Subcutaneous abdominal adipose tissue (tissue), 5 donors: ENCODE results near the gene CCND2.

Source experiments
- H3K27ac ChIP-seq: one replicate; pipeline ENCODE4 v1.7.0; 2013; ENCODE audit warnings: low read depth, mild to moderate bottlenecking, inconsistent platforms, low read length, moderate library complexity
- H3K27me3 ChIP-seq, 5 donors: one replicate each; pipeline ENCODE4 v1.7.0; 2013; ENCODE audit warnings: low read length in 5 of 5, inconsistent platforms in 1 of 5; ENCODE audit not compliant: control insufficient read depth in 5 of 5, insufficient read depth in 4 of 5
- H3K36me3 ChIP-seq, 5 donors: one replicate each; pipeline ENCODE4 v1.7.0; 2013; ENCODE audit warnings: low read length in 5 of 5; ENCODE audit not compliant: control insufficient read depth in 5 of 5, insufficient read depth in 5 of 5
- H3K4me1 ChIP-seq, 5 donors: one replicate each; pipeline ENCODE4 v1.7.0; 2013; ENCODE audit warnings: low read length in 5 of 5, mild to moderate bottlenecking in 3 of 5, moderate library complexity in 1 of 5; ENCODE audit not compliant: control insufficient read depth in 5 of 5, insufficient read depth in 5 of 5
- H3K4me3 ChIP-seq, 5 donors: one replicate each; pipeline ENCODE4 v1.7.0; 2013; ENCODE audit warnings: low read length in 5 of 5, low read depth in 1 of 5
- H3K9ac ChIP-seq, 5 donors: one replicate each; pipeline ENCODE4 v1.7.0; 2013; ENCODE audit warnings: low read length in 5 of 5, mild to moderate bottlenecking in 4 of 5, moderate library complexity in 3 of 5
- H3K9me3 ChIP-seq, 5 donors: one replicate each; pipeline ENCODE4 v1.7.0; 2013; ENCODE audit warnings: low read length in 5 of 5; ENCODE audit not compliant: control insufficient read depth in 5 of 5
- donor health status: healthy.
- donor health status: healthy.
- donor health status: healthy.
- donor health status: healthy.
- donor health status: healthy.

The CCND2 gene

DNA sequence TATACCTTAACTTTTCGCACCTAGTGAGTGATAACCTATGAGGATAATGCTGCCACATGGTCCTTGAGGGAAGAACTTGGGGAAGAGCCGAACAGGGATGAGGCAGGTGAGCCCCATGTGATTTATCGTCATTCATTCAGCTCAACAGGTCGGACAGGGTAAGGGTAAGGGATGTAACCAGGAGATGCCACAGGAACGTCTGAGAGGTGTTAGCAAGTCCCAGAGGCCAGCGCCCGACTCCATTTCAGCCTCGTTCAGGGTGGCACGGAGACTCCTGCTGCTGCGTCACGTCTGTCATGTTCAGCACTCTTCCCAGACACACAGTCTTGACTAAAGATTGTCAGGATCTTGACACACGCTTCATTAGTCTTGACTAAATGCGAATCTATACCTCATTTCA is 24.1 kb downstream of the CCND2 start:
- H3K27me3 ChIP-seq: no peaks in the 10 kb centered on the region
- H3K36me3 ChIP-seq: peaks cover 11 to 55% (median 28%) of the 10 kb centered on the region in 5 donors

DNA sequence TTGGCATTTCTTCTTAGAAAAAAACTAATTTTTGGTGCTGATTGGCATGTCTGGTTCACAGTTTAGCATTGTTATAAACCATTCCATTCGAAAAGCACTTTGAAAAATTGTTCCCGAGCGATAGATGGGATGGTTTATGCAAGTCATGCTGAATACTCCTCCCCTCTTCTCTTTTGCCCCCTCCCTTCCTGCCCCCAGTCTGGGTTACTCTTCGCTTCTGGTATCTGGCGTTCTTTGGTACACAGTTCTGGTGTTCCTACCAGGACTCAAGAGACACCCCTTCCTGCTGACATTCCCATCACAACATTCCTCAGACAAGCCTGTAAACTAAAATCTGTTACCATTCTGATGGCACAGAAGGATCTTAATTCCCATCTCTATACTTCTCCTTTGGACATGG is 27.3 kb downstream of the CCND2 start:
- Histone ChIP-seq H3K36me3 (peaks cover 11 to 66% (median 29%) of the 10 kb centered on the region in 5 donors), H3K4me3 (no peak overlapping the region), H3K27me3 (no peaks in the 10 kb centered on the region), H3K27ac (no peak overlapping the region), H3K4me1 (no peaks in the 10 kb centered on the region), H3K9me3 (no peaks in the 10 kb centered on the region), H3K9ac (no peak overlapping the region)

More for the DNA sequence above, 24.1 kb downstream of the CCND2 start:
- Histone ChIP-seq H3K9ac (no peak overlapping the region), H3K4me1 (peaks cover 0 to 8% (median 0%) of the 10 kb centered on the region in 5 donors), H3K9me3 (no peaks in the 10 kb centered on the region), H3K27ac (no peak overlapping the region), H3K4me3 (no peak overlapping the region)

DNA sequence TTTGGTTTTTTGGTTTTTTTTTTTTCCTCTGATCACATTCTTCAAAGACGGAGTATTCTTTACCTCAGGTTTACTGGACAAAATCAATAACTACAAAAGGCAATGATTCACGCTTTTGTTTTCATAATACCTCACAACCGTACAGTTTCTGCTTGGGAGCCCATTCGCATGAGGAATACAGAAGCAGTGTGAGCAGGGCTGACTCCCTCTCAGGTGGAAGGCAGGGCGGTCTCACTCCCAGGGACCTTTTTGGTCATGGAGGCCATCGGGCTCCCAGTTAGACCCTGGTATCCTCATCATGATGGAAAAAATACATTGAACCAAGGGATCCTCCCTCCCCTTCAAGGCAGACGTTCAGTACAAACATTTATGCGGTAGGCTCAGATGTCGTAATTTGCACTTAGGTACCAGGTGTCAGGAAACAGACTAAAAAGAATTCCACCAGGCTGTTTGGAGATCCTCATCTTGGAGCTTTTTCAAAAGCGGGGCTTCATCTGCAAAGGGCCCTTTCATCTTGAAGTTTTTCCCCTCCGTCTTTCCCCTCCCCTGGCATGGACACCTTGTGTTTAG is 28.5 kb downstream of the CCND2 start:
- Histone ChIP-seq H3K4me3 (no peak overlapping the region), H3K9me3 (no peaks in the 10 kb centered on the region), H3K27ac (no peak overlapping the region), H3K4me1 (peaks cover 0 to 6% (median under 1%) of the 10 kb centered on the region in 5 donors), H3K36me3 (peaks cover 11 to 57% (median 29%) of the 10 kb centered on the region in 5 donors), H3K27me3 (no peaks in the 10 kb centered on the region), H3K9ac (no peak overlapping the region)

DNA sequence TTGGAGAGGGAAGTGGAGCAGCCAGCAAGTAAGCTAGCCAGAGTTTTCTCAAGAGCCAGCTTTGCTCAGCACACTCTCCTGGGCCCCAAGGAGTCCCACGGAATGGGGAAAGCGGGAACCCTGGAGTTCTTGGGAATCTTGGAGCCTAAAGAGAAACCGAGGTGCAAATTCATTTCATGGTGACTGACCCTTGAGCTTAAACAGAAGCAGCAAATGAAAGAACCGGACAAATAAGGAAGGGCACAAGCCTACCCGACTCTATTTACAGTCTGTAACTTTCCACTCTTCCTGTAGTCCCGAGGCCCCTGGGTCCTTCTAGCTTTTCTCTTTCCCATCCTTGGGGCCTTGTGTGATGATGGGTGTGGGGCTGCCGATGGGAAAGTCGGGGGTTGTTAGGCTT is 29.3 kb downstream of the CCND2 start:
- H3K4me1 ChIP-seq: peaks cover 1 to 12% (median 8%) of the 10 kb centered on the region in 5 donors

DNA sequence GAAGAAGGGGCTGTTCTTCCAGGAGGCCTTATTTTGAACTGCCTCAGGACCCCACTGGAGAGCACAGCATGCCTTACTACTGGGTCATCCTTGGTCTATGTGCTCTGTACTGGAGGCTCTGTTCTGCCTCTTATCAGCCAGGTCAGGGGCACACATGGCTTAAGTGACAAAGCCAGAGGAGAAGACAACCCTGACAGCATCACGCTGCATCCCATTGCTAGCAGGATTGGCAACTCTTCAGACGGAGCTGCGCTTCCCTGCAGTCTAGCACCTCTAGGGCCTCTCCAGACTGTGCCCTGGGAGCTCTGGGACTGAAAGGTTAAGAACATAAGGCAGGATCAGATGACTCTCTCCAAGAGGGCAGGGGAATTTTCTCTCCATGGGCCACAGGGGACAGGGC is 30.2 kb downstream of the CCND2 start:
- peaks cover 0 to 2% (median 0%) of the 10 kb centered on the region in 5 donors for H3K27me3 ChIP-seq
- no peak overlapping the region for H3K27ac ChIP-seq

More for the DNA sequence above, 29.3 kb downstream of the CCND2 start:
- H3K4me3 ChIP-seq: no peak overlapping the region
- H3K9ac ChIP-seq: no peak overlapping the region
- peaks cover 0 to 2% (median 0%) of the 10 kb centered on the region in 5 donors for H3K27me3 ChIP-seq
- H3K27ac ChIP-seq: no peak overlapping the region
- H3K9me3 ChIP-seq: no peaks in the 10 kb centered on the region
- peaks cover 11 to 53% (median 25%) of the 10 kb centered on the region in 5 donors for H3K36me3 ChIP-seq

DNA sequence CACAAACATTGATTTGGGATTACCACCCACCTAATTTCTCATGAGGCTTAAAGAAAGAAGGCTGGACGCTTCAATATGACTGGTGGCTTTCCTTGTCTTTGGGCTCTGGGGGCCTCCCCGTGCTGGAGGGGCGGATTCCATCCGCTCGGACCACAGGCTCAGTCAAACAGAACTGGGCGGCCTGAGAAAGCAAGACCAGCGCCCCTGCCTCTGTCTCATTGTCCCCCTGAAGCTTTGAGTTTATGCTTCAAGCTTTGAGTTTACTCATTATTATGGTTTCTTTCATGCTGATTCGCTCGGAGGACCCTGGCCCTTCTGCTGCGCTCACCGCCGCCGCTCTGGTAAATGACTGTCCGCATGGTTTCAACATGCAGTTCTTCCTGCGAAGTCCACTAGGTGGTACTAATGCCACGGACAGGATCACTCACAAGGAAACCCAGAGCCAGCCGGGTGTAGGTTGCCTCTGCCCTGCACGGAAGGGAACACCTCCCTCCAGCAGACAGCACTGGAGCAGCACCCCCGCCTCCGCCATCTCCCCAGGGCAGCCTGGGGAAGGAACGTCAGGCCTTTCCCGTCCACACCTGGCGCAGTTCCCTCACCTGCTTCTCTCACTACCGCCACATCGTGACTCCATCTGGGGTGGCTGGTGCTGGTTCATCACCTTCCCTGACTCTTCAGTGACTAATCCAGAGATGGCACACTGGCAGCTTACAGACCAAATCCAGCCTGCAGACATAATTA is 34.2 kb downstream of the CCND2 start:
- peak overlapping the region in 1 of 5 donors; percentile 27 for H3K4me3 ChIP-seq
- H3K9ac ChIP-seq: peak overlapping the region in 2 of 5 donors; percentile 26 to 48
- no peak overlapping the region for H3K27ac ChIP-seq
- no peaks in the 10 kb centered on the region for H3K9me3 ChIP-seq
- H3K4me1 ChIP-seq: peaks cover 1 to 15% (median 12%) of the 10 kb centered on the region in 5 donors
- peaks cover 0 to 20% (median 7%) of the 10 kb centered on the region in 5 donors for H3K36me3 ChIP-seq
- peaks cover 0 to 2% (median 0%) of the 10 kb centered on the region in 5 donors for H3K27me3 ChIP-seq

More for the DNA sequence above, 30.2 kb downstream of the CCND2 start:
- H3K9me3 ChIP-seq: no peaks in the 10 kb centered on the region
- peaks cover 1 to 15% (median 12%) of the 10 kb centered on the region in 5 donors for H3K4me1 ChIP-seq
- H3K4me3 ChIP-seq: no peak overlapping the region
- H3K9ac ChIP-seq: no peak overlapping the region
- peaks cover 11 to 51% (median 25%) of the 10 kb centered on the region in 5 donors for H3K36me3 ChIP-seq

DNA sequence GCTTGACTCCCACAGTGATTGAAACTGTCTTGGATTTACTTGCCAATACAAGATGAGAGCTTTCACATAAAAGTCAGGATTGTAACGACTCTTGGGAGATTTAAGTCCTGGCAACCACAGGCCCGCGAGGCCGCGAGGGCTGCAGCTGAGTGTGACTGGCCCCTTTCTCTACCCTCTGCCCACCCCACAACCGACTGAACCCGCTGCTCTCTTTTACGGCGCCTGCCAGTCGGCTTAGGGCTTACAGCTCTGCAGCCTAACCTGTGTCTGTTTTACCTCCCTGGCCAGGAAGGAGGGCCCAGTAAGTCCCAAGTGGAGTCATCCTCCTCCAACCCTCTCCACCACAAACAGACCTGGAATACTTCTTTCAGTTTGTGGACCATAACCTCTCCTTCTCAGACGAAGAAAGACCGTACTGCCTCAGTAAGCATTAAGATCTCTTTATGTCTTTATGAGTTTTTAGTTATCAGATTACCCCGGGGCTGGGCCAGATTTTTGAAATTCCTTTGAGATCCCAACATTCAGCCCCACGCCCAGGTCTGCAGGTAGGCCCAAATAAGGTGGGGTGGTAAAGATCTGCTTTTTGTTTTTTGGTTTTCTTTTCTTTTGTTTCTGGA is 34.9 kb downstream of the CCND2 start:
- Histone ChIP-seq H3K27me3 (peaks cover 0 to 2% (median 0%) of the 10 kb centered on the region in 5 donors), H3K27ac (no peak overlapping the region), H3K9ac (peak overlapping the region in 1 of 5 donors; percentile 48), H3K4me1 (peaks cover 1 to 15% (median 12%) of the 10 kb centered on the region in 5 donors), H3K36me3 (peaks cover 0 to 17% (median 7%) of the 10 kb centered on the region in 5 donors), H3K9me3 (no peaks in the 10 kb centered on the region), H3K4me3 (no peak overlapping the region)

DNA sequence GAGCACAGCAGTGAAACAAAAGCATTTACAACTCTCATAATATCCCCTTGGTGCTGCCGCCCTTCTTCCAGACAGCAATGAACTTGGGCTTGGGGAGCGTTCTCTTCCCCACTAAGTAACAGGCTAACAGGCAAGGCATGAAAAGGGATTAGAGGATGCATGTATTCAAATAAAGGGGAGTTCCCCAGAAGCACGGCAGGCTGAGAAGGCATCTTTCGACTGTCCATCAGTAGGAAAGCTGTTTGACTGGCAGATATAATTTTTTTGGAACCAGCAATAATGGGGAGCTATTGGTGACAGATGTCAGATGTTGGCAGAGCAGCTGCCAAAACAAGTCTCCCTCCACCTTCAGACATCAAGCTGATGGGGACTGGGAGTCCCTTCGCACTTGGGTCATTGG is 38.2 kb downstream of the CCND2 start:
- H3K4me3 ChIP-seq: no peak overlapping the region
- peaks cover 1 to 12% (median 9%) of the 10 kb centered on the region in 5 donors for H3K4me1 ChIP-seq
- H3K27me3 ChIP-seq: peaks cover 0 to 2% (median 0%) of the 10 kb centered on the region in 5 donors
- H3K36me3 ChIP-seq: no peaks in the 10 kb centered on the region
- no peaks in the 10 kb centered on the region for H3K9me3 ChIP-seq
- H3K27ac ChIP-seq: no peak overlapping the region
- no peak overlapping the region for H3K9ac ChIP-seq

DNA sequence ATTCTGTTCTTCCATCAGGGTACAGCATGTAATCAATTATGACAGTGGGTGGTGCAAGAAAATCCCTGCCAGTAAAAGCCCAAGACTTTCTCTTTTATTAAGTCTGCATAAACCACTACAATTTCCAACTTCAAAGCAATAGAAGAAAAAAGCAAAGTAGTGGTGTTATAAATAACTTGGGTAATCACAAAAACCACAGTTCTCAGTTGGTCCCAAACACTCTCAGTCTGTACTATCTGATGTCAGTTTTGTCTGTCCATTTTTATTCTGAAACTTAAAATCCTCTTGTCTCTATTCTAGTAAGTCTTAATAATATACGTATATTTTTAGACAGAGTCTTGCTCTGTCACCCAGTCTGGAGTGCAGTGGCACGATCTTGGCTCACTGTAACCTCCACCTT is 38.7 kb downstream of the CCND2 start:
- H3K9ac ChIP-seq: no peak overlapping the region
- no peaks in the 10 kb centered on the region for H3K36me3 ChIP-seq
- H3K4me1 ChIP-seq: peaks cover 1 to 9% (median 9%) of the 10 kb centered on the region in 5 donors
- H3K9me3 ChIP-seq: no peaks in the 10 kb centered on the region
- H3K4me3 ChIP-seq: no peak overlapping the region
- peaks cover 0 to 2% (median 0%) of the 10 kb centered on the region in 5 donors for H3K27me3 ChIP-seq
- H3K27ac ChIP-seq: no peak overlapping the region

DNA sequence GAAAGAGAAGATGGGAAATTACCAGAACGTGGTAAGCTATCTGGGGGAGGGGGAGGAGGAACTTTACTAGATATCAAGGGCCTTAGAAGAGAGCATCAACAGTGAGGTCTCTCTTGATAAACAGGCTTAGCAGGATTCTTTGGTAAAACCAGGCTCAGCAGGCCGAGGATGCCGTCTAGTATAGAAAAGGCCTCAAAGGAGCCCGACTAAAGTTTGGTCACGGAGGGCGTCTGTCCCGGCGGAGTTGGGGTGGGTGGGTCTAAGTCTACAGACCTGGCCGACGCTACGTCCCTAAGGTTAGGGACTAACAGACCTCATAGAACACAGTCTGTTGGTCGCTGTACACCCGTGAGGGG is 46.9 kb downstream of the CCND2 start:
- Histone ChIP-seq H3K27ac (peak overlapping the region; percentile 84), H3K27me3 (no peaks in the 10 kb centered on the region), H3K4me3 (peak overlapping the region; percentile 86 to 97 (median 96)), H3K9ac (peak overlapping the region; percentile 59 to 98 (median 83)), H3K4me1 (peaks cover 0 to 25% (median 20%) of the 10 kb centered on the region in 5 donors), H3K36me3 (no peaks in the 10 kb centered on the region), H3K9me3 (no peaks in the 10 kb centered on the region)
